ENCODE data around the gene PSMD13.

DNA sequence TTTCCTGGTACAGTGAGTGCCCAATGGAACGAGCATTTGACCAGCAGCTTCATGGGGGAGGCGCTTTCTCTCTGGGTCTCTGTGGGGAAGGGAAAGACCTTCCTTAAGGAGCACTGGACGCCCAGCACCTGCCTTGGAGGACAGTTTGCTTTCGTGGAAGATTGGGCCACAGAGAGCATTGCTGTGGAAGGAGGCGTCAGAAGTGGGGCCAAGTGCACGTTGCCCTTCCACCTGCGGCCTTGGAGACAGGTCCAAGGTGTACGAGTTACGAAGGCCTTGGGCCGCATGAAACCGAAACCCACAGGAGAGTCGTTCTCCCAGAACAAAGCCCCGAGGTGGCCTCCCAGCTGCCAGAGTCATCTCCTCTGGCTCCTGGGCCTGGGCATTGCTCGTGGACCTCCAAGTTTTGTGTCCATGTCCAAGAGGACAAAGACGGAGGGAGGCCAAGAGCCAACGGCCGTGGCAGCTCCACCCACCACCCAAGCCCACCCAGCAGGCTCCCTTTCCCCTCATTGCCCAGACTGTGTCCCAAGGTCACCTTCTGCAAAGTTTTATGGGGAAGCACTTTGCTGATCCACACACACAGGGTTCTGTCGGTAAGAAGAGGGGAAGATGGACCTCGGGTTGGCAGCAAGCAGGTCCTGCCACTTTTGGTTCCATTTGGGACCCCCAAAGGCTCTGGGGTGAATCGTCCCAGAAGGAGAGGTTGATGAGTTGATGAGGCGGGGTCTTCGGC lies 35.6 kb downstream of the PSMD13 start:
- TF ChIP-seq TAF1 (IDR thresholded peaks at IDR 0.05; ENCODE audit: borderline replicate concordance, insufficient read depth, low read length) (no peak), POLR2AphosphoS5 (IDR thresholded peaks at IDR 0.05; ENCODE audit: low read depth, low read length) (no peak)
- TF ChIP-seq, protein P1, sequence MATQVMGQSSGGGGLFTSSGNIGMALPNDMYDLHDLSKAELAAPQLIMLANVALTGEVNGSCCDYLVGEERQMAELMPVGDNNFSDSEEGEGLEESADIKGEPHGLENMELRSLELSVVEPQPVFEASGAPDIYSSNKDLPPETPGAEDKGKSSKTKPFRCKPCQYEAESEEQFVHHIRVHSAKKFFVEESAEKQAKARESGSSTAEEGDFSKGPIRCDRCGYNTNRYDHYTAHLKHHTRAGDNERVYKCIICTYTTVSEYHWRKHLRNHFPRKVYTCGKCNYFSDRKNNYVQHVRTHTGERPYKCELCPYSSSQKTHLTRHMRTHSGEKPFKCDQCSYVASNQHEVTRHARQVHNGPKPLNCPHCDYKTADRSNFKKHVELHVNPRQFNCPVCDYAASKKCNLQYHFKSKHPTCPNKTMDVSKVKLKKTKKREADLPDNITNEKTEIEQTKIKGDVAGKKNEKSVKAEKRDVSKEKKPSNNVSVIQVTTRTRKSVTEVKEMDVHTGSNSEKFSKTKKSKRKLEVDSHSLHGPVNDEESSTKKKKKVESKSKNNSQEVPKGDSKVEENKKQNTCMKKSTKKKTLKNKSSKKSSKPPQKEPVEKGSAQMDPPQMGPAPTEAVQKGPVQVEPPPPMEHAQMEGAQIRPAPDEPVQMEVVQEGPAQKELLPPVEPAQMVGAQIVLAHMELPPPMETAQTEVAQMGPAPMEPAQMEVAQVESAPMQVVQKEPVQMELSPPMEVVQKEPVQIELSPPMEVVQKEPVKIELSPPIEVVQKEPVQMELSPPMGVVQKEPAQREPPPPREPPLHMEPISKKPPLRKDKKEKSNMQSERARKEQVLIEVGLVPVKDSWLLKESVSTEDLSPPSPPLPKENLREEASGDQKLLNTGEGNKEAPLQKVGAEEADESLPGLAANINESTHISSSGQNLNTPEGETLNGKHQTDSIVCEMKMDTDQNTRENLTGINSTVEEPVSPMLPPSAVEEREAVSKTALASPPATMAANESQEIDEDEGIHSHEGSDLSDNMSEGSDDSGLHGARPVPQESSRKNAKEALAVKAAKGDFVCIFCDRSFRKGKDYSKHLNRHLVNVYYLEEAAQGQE (IDR thresholded peaks at IDR 0.05; ENCODE audit: insufficient read depth in 1 of 2, low read depth in 2 of 2, low read length in 2 of 2), result no peak
